Superior temporal gyrus (tissue), 1 donor: ENCODE measurements around the gene CDHR3.
A peak's percentile ranks its signal among the peaks of the same experiment; 100 is the strongest.

Experiments
- DNase-seq: peaks from one replicate; pipeline ENCODE4 v3.0.0-alpha.2; 2016; ENCODE audit errors: extremely low spot score

The CDHR3 gene

GRCh38 chr7:106064771-106065574 is 101.9 kb downstream of the CDHR3 start:
- DNase-seq = peak; percentile 81

- no peak for DNase-seq
These were observed 102.8 kb downstream of the CDHR3 start for GRCh38 chr7:106065575-106066500.

- DNase-seq = no peak
These were observed 104.6 kb downstream of the CDHR3 start for GRCh38 chr7:106067678-106068077.

DNA sequence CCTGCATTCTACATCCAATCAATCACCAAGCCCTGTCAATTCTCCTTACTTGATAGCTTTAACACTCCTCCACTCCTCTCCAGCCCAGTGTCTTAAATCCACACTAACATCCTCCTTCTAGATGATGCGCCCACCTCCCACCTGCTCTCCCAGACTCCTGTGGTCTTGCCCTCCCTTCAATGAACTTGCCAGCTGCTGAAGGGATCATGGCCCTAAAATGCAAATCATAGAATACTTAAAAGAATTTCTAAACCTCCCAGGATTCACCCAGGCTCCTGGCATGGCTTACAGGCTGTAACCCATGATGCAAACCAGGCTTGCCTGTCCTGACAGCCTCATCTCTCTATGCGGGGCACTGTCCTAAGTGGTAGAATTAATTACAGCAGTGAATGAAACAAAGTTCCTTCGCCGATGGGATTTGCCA is 105.5 kb downstream of the CDHR3 start:
- DNase-seq = no peak

GRCh38 chr7:106068986-106069385 is 105.9 kb downstream of the CDHR3 start:
- no peak for DNase-seq

DNA sequence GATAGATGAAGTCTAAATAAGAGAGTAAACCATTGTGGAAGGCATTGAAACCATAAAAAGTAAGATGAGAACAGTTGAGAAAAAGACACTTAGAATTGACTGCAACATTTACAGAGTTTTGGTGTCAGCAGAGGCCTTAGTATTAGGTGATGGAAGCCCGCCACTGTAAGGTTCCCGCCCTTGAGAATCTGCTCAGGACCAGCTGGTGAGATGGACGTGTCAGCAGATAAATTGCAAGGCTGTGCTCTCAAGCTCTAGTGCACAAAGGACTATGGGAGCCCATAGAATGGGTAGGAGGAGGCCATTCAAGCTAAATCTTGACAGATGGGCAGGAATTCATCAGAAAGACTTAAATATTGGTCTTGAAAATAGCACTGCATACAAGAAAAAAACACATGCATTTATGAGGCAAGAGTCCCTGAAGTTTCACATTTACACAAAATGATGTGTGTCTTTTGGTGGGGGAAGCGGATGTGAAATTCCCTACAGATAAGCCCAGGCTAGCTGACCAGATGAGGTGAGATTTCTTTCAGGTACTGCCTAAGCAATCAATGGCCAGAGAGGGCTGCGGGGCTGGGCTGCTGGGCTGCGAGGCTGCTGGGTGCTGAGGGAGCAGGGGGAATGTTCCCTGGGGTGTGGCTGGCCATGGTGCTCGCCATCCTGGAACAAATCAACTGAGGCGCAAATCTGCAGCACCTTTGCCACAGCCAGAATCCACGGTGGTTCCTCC is 106.6 kb downstream of the CDHR3 start:
- no peak for DNase-seq

DNA sequence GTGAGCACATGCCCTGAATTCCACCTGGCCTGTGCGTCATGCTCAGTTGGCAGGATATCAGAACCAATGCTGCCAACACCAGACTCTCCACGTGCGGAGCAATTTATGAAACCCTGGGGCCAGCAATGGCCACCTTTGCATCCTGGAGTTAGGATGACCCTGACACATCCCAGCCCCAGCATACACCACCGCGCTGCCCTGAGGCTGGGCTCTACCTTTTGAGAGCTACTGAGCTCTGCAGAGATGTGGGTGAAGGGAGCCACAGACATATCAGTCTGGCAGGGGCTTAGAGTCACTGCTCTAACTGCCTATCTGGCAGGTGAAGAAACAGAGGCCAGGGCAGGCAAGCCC is 107.1 kb downstream of the CDHR3 start:
- DNase-seq = no peak

GRCh38 chr7:106070567-106071254 is 107.6 kb downstream of the CDHR3 start:
- DNase-seq = no peak

DNA sequence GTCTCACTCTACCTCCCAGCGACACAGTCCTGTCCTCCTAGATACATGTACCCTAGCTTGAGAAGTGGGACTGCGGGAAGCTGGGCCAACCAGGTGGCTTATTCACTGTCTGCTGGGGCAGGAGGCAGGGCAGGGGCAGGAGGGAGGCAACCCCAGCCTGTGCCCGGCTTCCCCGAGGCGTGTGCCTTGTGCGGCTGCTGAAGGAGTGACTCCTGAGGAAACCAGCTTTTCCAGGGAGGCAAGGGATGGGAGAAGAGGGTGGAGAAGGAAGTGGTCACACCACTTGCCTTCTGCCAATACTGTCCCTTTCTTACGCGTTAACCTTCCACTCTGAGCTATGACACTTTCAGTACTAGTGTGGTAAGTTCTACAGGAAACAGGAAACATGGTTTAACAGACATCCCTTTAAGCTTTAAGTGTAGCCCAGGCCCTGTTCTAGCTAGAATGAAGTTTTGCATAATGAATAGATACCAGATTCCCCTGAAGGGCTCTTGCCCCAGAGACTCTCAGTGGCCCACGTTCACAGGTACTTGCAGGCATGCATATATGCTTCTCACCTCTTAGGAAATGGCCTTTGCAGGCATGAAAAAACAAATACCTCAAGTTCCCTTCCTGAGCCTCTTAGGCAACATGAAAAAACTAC is 108.4 kb downstream of the CDHR3 start:
- DNase-seq = no peak

DNA sequence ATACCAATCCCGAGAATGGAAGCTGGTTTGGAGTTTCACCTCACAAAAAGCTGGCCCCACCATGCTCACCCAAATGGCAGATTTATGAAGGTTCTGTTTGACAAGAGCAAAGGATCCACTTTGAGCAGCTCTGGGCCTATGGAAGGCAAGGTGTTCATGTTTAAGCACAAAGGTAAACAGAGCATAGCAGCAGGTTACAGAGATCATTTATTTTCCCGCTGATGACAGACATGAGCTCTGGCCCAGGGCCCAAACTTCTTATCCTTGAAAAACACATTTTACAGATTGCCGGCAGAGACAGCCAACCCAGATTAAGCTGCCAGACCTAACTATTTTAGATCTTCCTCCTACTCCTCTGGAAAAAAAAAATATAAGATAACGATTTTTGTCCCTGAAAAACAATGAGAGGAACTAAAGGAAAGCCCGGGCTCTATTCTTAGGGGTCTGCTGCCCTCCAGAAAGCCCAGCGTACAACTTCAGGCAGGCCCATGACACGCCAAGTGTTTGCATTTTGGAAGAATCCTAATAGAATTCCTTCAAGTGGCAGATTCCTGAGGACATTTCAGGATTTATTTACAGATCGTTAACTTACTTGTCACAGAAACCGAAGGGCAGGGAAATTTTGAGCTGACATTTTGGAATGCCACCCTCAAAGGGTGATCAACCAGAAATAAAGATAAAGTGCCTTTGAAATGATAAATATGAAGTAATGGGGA is 109.1 kb downstream of the CDHR3 start:
- DNase-seq = peak; percentile 40

GRCh38 chr7:106072715-106073091 is 109.6 kb downstream of the CDHR3 start:
- no peak for DNase-seq

GRCh38 chr7:106073701-106074100 is 110.6 kb downstream of the CDHR3 start:
- no peak for DNase-seq

- DNase-seq = no peak
These were observed 111.2 kb downstream of the CDHR3 start for GRCh38 chr7:106074257-106074656.

DNA sequence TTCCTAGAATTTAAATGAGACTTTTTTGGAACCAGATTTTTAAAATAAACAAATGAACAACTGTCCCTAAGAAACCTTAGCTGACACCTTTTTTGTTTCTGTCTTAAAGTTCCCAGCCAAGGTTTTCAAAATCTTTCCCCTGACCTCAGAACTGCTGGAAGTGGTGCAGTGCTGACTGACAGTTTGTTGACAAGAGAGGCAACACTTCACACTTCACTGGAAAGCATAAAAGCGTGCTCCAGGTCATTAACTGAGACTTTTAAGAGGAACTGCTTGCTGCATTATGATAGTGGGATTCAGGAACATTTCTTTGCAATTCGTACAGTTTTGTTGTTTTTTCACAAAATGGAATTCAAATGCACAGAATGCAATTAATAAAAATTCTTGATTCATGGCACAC is 112.9 kb downstream of the CDHR3 start:
- no peak for DNase-seq

- no peak for DNase-seq
These were observed 113.5 kb downstream of the CDHR3 start for GRCh38 chr7:106076537-106076936.

- no peak for DNase-seq
These were observed 117.4 kb downstream of the CDHR3 start for GRCh38 chr7:106080300-106080987.

GRCh38 chr7:106082087-106082854 is 119.2 kb downstream of the CDHR3 start:
- no peak for DNase-seq
